ENCODE measurements around the gene CRMP1. TPM values are rescaled to one million over a fixed set of nuclear protein-coding genes. Genes with fewer than 3 reads are reported as not detected.

CRMP1 gene
- total RNA-seq, 1 donor from 2014 or later = 15.4 TPM

- no peaks in the 10 kb centered on the region for H3K36me3 ChIP-seq (ENCODE audit: control insufficient read depth, insufficient read depth, low read length)
- H3K27me3 ChIP-seq (ENCODE audit: control insufficient read depth, insufficient read depth, low read length) = peaks cover 8% of the 10 kb centered on the region
- H3K4me3 ChIP-seq (ENCODE audit: low read depth, low read length) = no peak overlapping the region
- no peak for DNase-seq (ENCODE audit: low read depth)
- TF ChIP-seq CTCF (IDR thresholded peaks at IDR 0.05; ENCODE audit: insufficient read depth, low read length, poor library complexity, severe bottlenecking) = no peak
Measured at GRCh38 chr4:5932035-5932568, 39.2 kb upstream of the CRMP1 start.

GRCh38 chr4:5931526-5931925 lies 38.6 kb upstream of the CRMP1 start:
- no peak for DNase-seq (ENCODE audit: low read depth)
- no peak overlapping the region for H3K4me3 ChIP-seq (ENCODE audit: low read depth, low read length)
- no peaks in the 10 kb centered on the region for H3K36me3 ChIP-seq (ENCODE audit: control insufficient read depth, insufficient read depth, low read length)
- no peak for TF ChIP-seq CTCF (IDR thresholded peaks at IDR 0.05; ENCODE audit: insufficient read depth, low read length, poor library complexity, severe bottlenecking)
- H3K27me3 ChIP-seq (ENCODE audit: control insufficient read depth, insufficient read depth, low read length) = peaks cover 8% of the 10 kb centered on the region

- H3K27me3 ChIP-seq (ENCODE audit: control insufficient read depth, insufficient read depth, low read length) = peaks cover 8% of the 10 kb centered on the region
- no peak for DNase-seq (ENCODE audit: low read depth)
- H3K4me3 ChIP-seq (ENCODE audit: low read depth, low read length) = no peak overlapping the region
- TF ChIP-seq CTCF (IDR thresholded peaks at IDR 0.05; ENCODE audit: insufficient read depth, low read length, poor library complexity, severe bottlenecking) = no peak
- no peaks in the 10 kb centered on the region for H3K36me3 ChIP-seq (ENCODE audit: control insufficient read depth, insufficient read depth, low read length)
Measured at GRCh38 chr4:5930876-5931275, 38.0 kb upstream of the CRMP1 start.

GRCh38 chr4:5930456-5930855 lies 37.6 kb upstream of the CRMP1 start:
- Histone ChIP-seq H3K4me3 (ENCODE audit: low read depth, low read length) (no peak overlapping the region), H3K36me3 (ENCODE audit: control insufficient read depth, insufficient read depth, low read length) (no peaks in the 10 kb centered on the region), H3K27me3 (ENCODE audit: control insufficient read depth, insufficient read depth, low read length) (peaks cover 8% of the 10 kb centered on the region)
- TF ChIP-seq CTCF (IDR thresholded peaks at IDR 0.05; ENCODE audit: insufficient read depth, low read length, poor library complexity, severe bottlenecking) = no peak
- DNase-seq (ENCODE audit: low read depth) = no peak

- DNase-seq (ENCODE audit: low read depth) = no peak
- Histone ChIP-seq H3K36me3 (ENCODE audit: control insufficient read depth, insufficient read depth, low read length) (no peaks in the 10 kb centered on the region), H3K27me3 (ENCODE audit: control insufficient read depth, insufficient read depth, low read length) (peaks cover 8% of the 10 kb centered on the region), H3K4me3 (ENCODE audit: low read depth, low read length) (no peak overlapping the region)
- TF ChIP-seq CTCF (IDR thresholded peaks at IDR 0.05; ENCODE audit: insufficient read depth, low read length, poor library complexity, severe bottlenecking) = no peak
Measured at GRCh38 chr4:5928844-5929420, 36.0 kb upstream of the CRMP1 start.

- TF ChIP-seq CTCF (IDR thresholded peaks at IDR 0.05; ENCODE audit: insufficient read depth, low read length, poor library complexity, severe bottlenecking) = no peak
- Histone ChIP-seq H3K27me3 (ENCODE audit: control insufficient read depth, insufficient read depth, low read length) (peaks cover 8% of the 10 kb centered on the region), H3K36me3 (ENCODE audit: control insufficient read depth, insufficient read depth, low read length) (no peaks in the 10 kb centered on the region), H3K4me3 (ENCODE audit: low read depth, low read length) (no peak overlapping the region)
- DNase-seq (ENCODE audit: low read depth) = no peak
Measured at GRCh38 chr4:5928274-5928673, 35.4 kb upstream of the CRMP1 start.
